Measurements from ENCODE around the gene CHRM2.

The CHRM2 gene

GRCh38 chr7:136925556-136925955 is 57.1 kb downstream of the CHRM2 start:
- no peak for DNase-seq (ENCODE audit: low spot score in 2 of 2)
- H3K9me3 Mint-ChIP-seq: peaks cover 13% of the 10 kb centered on the region
- no peaks in the 10 kb centered on the region for H3K4me1 Mint-ChIP-seq
- H3K4me3 Mint-ChIP-seq: no peak overlapping the region
- ATAC-seq: no peak
- no peak overlapping the region for H3K27ac Mint-ChIP-seq
- no peaks in the 10 kb centered on the region for H3K36me3 Mint-ChIP-seq

- Mint-ChIP-seq H3K9me3 (peaks cover 22% of the 10 kb centered on the region), H3K4me1 (no peaks in the 10 kb centered on the region), H3K4me3 (no peak overlapping the region), H3K27ac (no peak overlapping the region), H3K36me3 (no peaks in the 10 kb centered on the region)
- no peak for ATAC-seq
- no peak for DNase-seq (ENCODE audit: low spot score in 2 of 2)
These were observed 62.9 kb downstream of the CHRM2 start for GRCh38 chr7:136931169-136931867.

GRCh38 chr7:136937436-136937835 is 69.0 kb downstream of the CHRM2 start:
- Mint-ChIP-seq H3K9me3 (peaks cover 9% of the 10 kb centered on the region), H3K4me3 (no peak overlapping the region), H3K36me3 (no peaks in the 10 kb centered on the region), H3K4me1 (no peaks in the 10 kb centered on the region), H3K27ac (no peak overlapping the region)
- ATAC-seq (no peak), DNase-seq (ENCODE audit: low spot score in 2 of 2) (no peak)

- no peaks in the 10 kb centered on the region for H3K4me1 Mint-ChIP-seq
- no peak for ATAC-seq
- H3K4me3 Mint-ChIP-seq: no peak overlapping the region
- no peak overlapping the region for H3K27ac Mint-ChIP-seq
- no peak for DNase-seq (ENCODE audit: low spot score in 2 of 2)
- peaks cover 10% of the 10 kb centered on the region for H3K9me3 Mint-ChIP-seq
- no peaks in the 10 kb centered on the region for H3K36me3 Mint-ChIP-seq
These were observed 70.0 kb downstream of the CHRM2 start for GRCh38 chr7:136938476-136938875.

- H3K36me3 Mint-ChIP-seq: no peaks in the 10 kb centered on the region
- H3K27ac Mint-ChIP-seq: no peak overlapping the region
- no peaks in the 10 kb centered on the region for H3K4me1 Mint-ChIP-seq
- ATAC-seq (no peak), DNase-seq (ENCODE audit: low spot score in 2 of 2) (no peak)
- no peak overlapping the region for H3K4me3 Mint-ChIP-seq
- peaks cover 6% of the 10 kb centered on the region for H3K9me3 Mint-ChIP-seq
These were observed 71.7 kb downstream of the CHRM2 start for GRCh38 chr7:136940122-136940521.

- Mint-ChIP-seq H3K27ac (no peak overlapping the region), H3K4me1 (no peaks in the 10 kb centered on the region), H3K36me3 (no peaks in the 10 kb centered on the region), H3K9me3 (peaks cover 6% of the 10 kb centered on the region), H3K4me3 (no peak overlapping the region)
- DNase-seq (ENCODE audit: low spot score in 2 of 2) (no peak), ATAC-seq (no peak)
These were observed 72.5 kb downstream of the CHRM2 start for GRCh38 chr7:136940917-136941316.

- H3K4me1 Mint-ChIP-seq: no peaks in the 10 kb centered on the region
- no peak for ATAC-seq
- H3K4me3 Mint-ChIP-seq: no peak overlapping the region
- no peak overlapping the region for H3K27ac Mint-ChIP-seq
- peaks cover 6% of the 10 kb centered on the region for H3K9me3 Mint-ChIP-seq
- DNase-seq (ENCODE audit: low spot score in 2 of 2): no peak
- H3K36me3 Mint-ChIP-seq: no peaks in the 10 kb centered on the region
These were observed 73.4 kb downstream of the CHRM2 start for GRCh38 chr7:136941816-136942215.

- Mint-ChIP-seq H3K36me3 (no peaks in the 10 kb centered on the region), H3K4me1 (no peaks in the 10 kb centered on the region), H3K27ac (no peak overlapping the region), H3K9me3 (peaks cover 6% of the 10 kb centered on the region), H3K4me3 (no peak overlapping the region)
- no peak for DNase-seq (ENCODE audit: low spot score in 2 of 2)
- ATAC-seq: no peak
These were observed 73.9 kb downstream of the CHRM2 start for GRCh38 chr7:136942401-136942800.

GRCh38 chr7:136942994-136943393 is 74.5 kb downstream of the CHRM2 start:
- H3K9me3 Mint-ChIP-seq: peaks cover 4% of the 10 kb centered on the region
- no peak overlapping the region for H3K27ac Mint-ChIP-seq
- no peak overlapping the region for H3K4me3 Mint-ChIP-seq
- DNase-seq (ENCODE audit: low spot score in 2 of 2) (no peak), ATAC-seq (no peak)
- H3K36me3 Mint-ChIP-seq: no peaks in the 10 kb centered on the region
- no peaks in the 10 kb centered on the region for H3K4me1 Mint-ChIP-seq

- H3K27ac Mint-ChIP-seq: no peak overlapping the region
- ATAC-seq (no peak), DNase-seq (ENCODE audit: low spot score in 2 of 2) (no peak)
- H3K36me3 Mint-ChIP-seq: no peaks in the 10 kb centered on the region
- peaks cover 19% of the 10 kb centered on the region for H3K9me3 Mint-ChIP-seq
- H3K4me1 Mint-ChIP-seq: no peaks in the 10 kb centered on the region
- H3K4me3 Mint-ChIP-seq: no peak overlapping the region
These were observed 78.9 kb downstream of the CHRM2 start for GRCh38 chr7:136947347-136947746.

GRCh38 chr7:136950331-136950730 is 81.9 kb downstream of the CHRM2 start:
- Mint-ChIP-seq H3K36me3 (no peaks in the 10 kb centered on the region), H3K4me1 (no peaks in the 10 kb centered on the region), H3K9me3 (peaks cover 24% of the 10 kb centered on the region), H3K27ac (no peak overlapping the region), H3K4me3 (no peak overlapping the region)
- DNase-seq (ENCODE audit: low spot score in 2 of 2) (no peak), ATAC-seq (no peak)

- Mint-ChIP-seq H3K36me3 (no peaks in the 10 kb centered on the region), H3K9me3 (peaks cover 20% of the 10 kb centered on the region), H3K4me3 (no peak overlapping the region), H3K4me1 (no peaks in the 10 kb centered on the region), H3K27ac (no peak overlapping the region)
- DNase-seq (ENCODE audit: low spot score in 2 of 2) (no peak), ATAC-seq (no peak)
These were observed 84.9 kb downstream of the CHRM2 start for GRCh38 chr7:136953386-136953785.

- ATAC-seq (no peak), DNase-seq (ENCODE audit: low spot score in 2 of 2) (no peak)
- peaks cover 18% of the 10 kb centered on the region for H3K9me3 Mint-ChIP-seq
- no peaks in the 10 kb centered on the region for H3K36me3 Mint-ChIP-seq
- H3K4me3 Mint-ChIP-seq: no peak overlapping the region
- H3K4me1 Mint-ChIP-seq: no peaks in the 10 kb centered on the region
- no peak overlapping the region for H3K27ac Mint-ChIP-seq
These were observed 87.8 kb downstream of the CHRM2 start for GRCh38 chr7:136956232-136956631.

- ATAC-seq (no peak), DNase-seq (ENCODE audit: low spot score in 2 of 2) (no peak)
- Mint-ChIP-seq H3K27ac (no peak overlapping the region), H3K4me1 (no peaks in the 10 kb centered on the region), H3K4me3 (no peak overlapping the region), H3K9me3 (peaks cover 20% of the 10 kb centered on the region), H3K36me3 (no peaks in the 10 kb centered on the region)
These were observed 88.2 kb downstream of the CHRM2 start for GRCh38 chr7:136956671-136957070.

GRCh38 chr7:136957391-136957790 is 88.9 kb downstream of the CHRM2 start:
- Mint-ChIP-seq H3K4me3 (no peak overlapping the region), H3K4me1 (no peaks in the 10 kb centered on the region), H3K36me3 (no peaks in the 10 kb centered on the region), H3K27ac (no peak overlapping the region), H3K9me3 (peaks cover 19% of the 10 kb centered on the region)
- no peak for ATAC-seq
- DNase-seq (ENCODE audit: low spot score in 2 of 2): no peak

- Mint-ChIP-seq H3K27ac (no peak overlapping the region), H3K4me3 (no peak overlapping the region), H3K36me3 (no peaks in the 10 kb centered on the region), H3K4me1 (no peaks in the 10 kb centered on the region), H3K9me3 (peaks cover 18% of the 10 kb centered on the region)
- DNase-seq (ENCODE audit: low spot score in 2 of 2): no peak
- no peak for ATAC-seq
These were observed 89.6 kb downstream of the CHRM2 start for GRCh38 chr7:136958016-136958415.

GRCh38 chr7:136964347-136964746 is 95.9 kb downstream of the CHRM2 start:
- no peak overlapping the region for H3K27ac Mint-ChIP-seq
- H3K36me3 Mint-ChIP-seq: no peaks in the 10 kb centered on the region
- no peaks in the 10 kb centered on the region for H3K4me1 Mint-ChIP-seq
- peaks cover 11% of the 10 kb centered on the region for H3K9me3 Mint-ChIP-seq
- H3K4me3 Mint-ChIP-seq: no peak overlapping the region
- DNase-seq (ENCODE audit: low spot score in 2 of 2) (no peak), ATAC-seq (no peak)
